Hepatocyte (in vitro differentiated cells): ENCODE results near the gene CTNNA1. TPM values are rescaled to one million over a fixed set of nuclear protein-coding genes. Genes with fewer than 3 reads are reported as not detected.

Experiments used
- DNase-seq: peaks from one replicate; pipeline ENCODE4 v3.0.0-alpha.2; 2016; ENCODE audit warnings: low spot score
- H2AFZ ChIP-seq: fragments of 200-600 bp; sonication (generic); 2 replicates; pipeline ENCODE4 v1.6.0; 2016; ENCODE audit warnings: antibody characterized with exemption, mild to moderate bottlenecking
- H3K27ac ChIP-seq: fragments of 200-600 bp; sonication (generic); 2 replicates; pipeline ENCODE4 v1.5.1; 2016; ENCODE audit warnings: mild to moderate bottlenecking
- H3K27me3 ChIP-seq: fragments of 200-600 bp; sonication (generic); 2 replicates; pipeline ENCODE4 v1.6.1; 2016
- H3K36me3 ChIP-seq: fragments of 200-600 bp; sonication (generic); replicated peaks from 2 replicates; pipeline ENCODE4 v1.5.1; 2016; ENCODE audit warnings: low read depth; ENCODE audit not compliant: insufficient read depth
- H3K4me1 ChIP-seq: fragments of 200-600 bp; sonication (generic); 2 replicates; pipeline ENCODE4 v1.5.1; 2016; ENCODE audit warnings: mild to moderate bottlenecking, moderate library complexity; ENCODE audit not compliant: insufficient read depth
- H3K4me2 ChIP-seq: fragments of 200-600 bp; sonication (generic); 2 replicates; pipeline ENCODE4 v1.6.0; 2016
- H3K4me3 ChIP-seq: fragments of 200-600 bp; sonication (generic); 2 replicates; pipeline ENCODE4 v1.5.1; 2016; ENCODE audit warnings: mild to moderate bottlenecking
- H3K79me2 ChIP-seq: fragments of 200-600 bp; sonication (generic); 2 replicates; pipeline ENCODE4 v1.6.0; 2017; ENCODE audit warnings: mild to moderate bottlenecking
- H3K9me2 ChIP-seq: fragments of 200-600 bp; sonication (generic); replicated peaks from 2 replicates; pipeline ENCODE4 v1.6.0; 2017; ENCODE audit warnings: mild to moderate bottlenecking; ENCODE audit not compliant: insufficient read depth
- H3K9me3 ChIP-seq: fragments of 200-600 bp; sonication (generic); 2 replicates; pipeline ENCODE4 v1.5.1; 2016; ENCODE audit warnings: low read depth, mild to moderate bottlenecking
- H4K20me1 ChIP-seq: fragments of 200-600 bp; sonication (generic); 2 replicates; pipeline ENCODE4 v1.6.0; 2016; ENCODE audit warnings: mild to moderate bottlenecking; ENCODE audit not compliant: insufficient read depth, poor library complexity, severe bottlenecking
- EZH2 ChIP-seq: fragments of 200-600 bp; sonication (generic); IDR thresholded peaks from 2 replicates; pipeline ENCODE4 v1.6.1; 2016; ENCODE audit warnings: antibody characterized with exemption, mild to moderate bottlenecking, borderline replicate concordance
- EZH2phosphoT487 ChIP-seq: fragments of 200-600 bp; sonication (generic); IDR thresholded peaks from one replicate; pipeline ENCODE4 v1.6.1; 2018; ENCODE audit warnings: antibody characterized with exemption, mild to moderate bottlenecking, low read depth, moderate library complexity; ENCODE audit not compliant: unreplicated experiment, severe bottlenecking
- WGBS: methylation state at CpG from one replicate; pipeline ENCODE4 v1.1.6; 2016; ENCODE audit warnings: low lambda C conversion rate; ENCODE audit errors: missing lambda C conversion rate; 5-methylcytosine and 5-hydroxymethylcytosine counted together
- polyA plus RNA-seq: library from polyadenylated mRNA; unstranded; fragments of >200 nt; fragmentation: Nextera tagmentation; extraction: Ambion mirVana; gene quantifications from 2 replicates; pipeline ENCODE4 v1.2.1, GENCODE V29; 2016
- total RNA-seq: library from RNA; depleted of rRNA; stranded (reverse); fragments of >200 nt; gene quantifications from 2 replicates; pipeline ENCODE4 v1.2.3, GENCODE V29; 2014
- TF ChIP-seq, protein P1 (sequence below): fragments of 200-600 bp; sonication (generic); IDR thresholded peaks from 2 replicates; pipeline ENCODE4 v1.5.1; 2016; ENCODE audit warnings: antibody characterized with exemption, mild to moderate bottlenecking; ENCODE audit not compliant: poor library complexity

The CTNNA1 gene
- total and polyA plus RNA-seq, 2 experiments from 2014 or later: 152 to 349 TPM

DNA sequence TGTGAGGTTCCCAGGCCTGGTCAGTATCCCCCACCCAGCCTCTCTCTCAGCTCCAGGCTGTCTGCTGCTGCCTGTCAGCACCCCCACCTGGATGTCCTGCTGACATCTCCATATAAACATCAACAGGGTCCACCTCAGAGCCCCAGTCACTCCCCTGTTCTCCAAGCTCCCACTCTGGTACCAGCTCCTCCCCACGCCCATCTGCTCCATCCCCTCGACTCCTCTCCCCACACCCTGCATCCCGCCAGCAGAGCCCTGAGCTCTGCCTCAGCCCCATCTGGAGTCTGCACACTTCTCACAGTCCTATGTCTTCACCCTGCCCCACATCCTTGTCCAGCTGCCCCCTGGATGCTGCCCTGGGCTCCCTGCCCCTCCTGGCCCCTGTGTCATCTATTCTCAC, 189.6 kb downstream of the CTNNA1 start:
- H3K4me3 ChIP-seq: no peak overlapping the region
- H3K79me2 ChIP-seq: no peaks in the 10 kb centered on the region
- H2AFZ ChIP-seq: no peak overlapping the region
- no peak for TF ChIP-seq EZH2
- no peak for TF ChIP-seq EZH2phosphoT487
- TF ChIP-seq, protein P1, sequence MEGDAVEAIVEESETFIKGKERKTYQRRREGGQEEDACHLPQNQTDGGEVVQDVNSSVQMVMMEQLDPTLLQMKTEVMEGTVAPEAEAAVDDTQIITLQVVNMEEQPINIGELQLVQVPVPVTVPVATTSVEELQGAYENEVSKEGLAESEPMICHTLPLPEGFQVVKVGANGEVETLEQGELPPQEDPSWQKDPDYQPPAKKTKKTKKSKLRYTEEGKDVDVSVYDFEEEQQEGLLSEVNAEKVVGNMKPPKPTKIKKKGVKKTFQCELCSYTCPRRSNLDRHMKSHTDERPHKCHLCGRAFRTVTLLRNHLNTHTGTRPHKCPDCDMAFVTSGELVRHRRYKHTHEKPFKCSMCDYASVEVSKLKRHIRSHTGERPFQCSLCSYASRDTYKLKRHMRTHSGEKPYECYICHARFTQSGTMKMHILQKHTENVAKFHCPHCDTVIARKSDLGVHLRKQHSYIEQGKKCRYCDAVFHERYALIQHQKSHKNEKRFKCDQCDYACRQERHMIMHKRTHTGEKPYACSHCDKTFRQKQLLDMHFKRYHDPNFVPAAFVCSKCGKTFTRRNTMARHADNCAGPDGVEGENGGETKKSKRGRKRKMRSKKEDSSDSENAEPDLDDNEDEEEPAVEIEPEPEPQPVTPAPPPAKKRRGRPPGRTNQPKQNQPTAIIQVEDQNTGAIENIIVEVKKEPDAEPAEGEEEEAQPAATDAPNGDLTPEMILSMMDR: no peak
- H3K4me2 ChIP-seq: no peak overlapping the region
- no peaks in the 10 kb centered on the region for H3K9me3 ChIP-seq
- no peaks in the 10 kb centered on the region for H3K36me3 ChIP-seq
- no peaks in the 10 kb centered on the region for H3K9me2 ChIP-seq
- DNase-seq: no peak
- no peak overlapping the region for H3K27ac ChIP-seq
- WGBS: 79% methylated on average over 3 of the region's 3 CpGs
- no peaks in the 10 kb centered on the region for H3K27me3 ChIP-seq
- H3K4me1 ChIP-seq: peaks cover 6% of the 10 kb centered on the region
- H4K20me1 ChIP-seq: no peaks in the 10 kb centered on the region

DNA sequence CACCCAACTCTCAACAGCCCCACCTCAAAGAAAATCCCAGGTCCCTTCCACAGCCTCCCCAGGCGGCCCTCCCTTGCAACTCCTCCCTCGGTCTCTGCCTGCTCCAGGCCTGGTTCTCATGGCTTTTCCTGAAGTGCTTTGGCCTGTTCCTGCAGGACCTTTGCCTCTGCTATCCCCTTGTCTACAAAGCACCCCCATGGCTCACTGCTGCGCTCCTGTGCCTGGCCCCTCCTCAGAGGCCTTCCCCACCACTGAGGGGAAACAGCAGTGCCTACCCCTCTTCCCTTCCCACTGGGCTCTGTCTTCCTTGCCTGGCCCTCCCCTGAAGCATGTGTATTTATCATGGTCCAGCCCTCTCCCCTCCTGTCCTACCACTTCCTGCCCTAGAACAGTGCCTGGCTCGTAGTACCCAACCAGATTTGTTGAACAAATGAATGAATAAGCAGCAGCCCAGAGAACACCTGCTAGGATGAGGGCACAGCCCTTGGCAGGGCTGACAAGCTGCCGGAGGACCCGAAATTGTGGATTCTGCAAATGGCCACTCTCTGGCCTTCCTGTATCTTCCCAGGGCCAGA, 190.5 kb downstream of the CTNNA1 start:
- H3K27me3 ChIP-seq: no peaks in the 10 kb centered on the region
- H3K4me3 ChIP-seq: no peak overlapping the region
- H3K9me2 ChIP-seq: no peaks in the 10 kb centered on the region
- no peak for DNase-seq
- TF ChIP-seq, protein P1: no peak
- TF ChIP-seq EZH2phosphoT487 (no peak), EZH2 (no peak)
- H3K4me2 ChIP-seq: no peak overlapping the region
- WGBS: 93% methylated on average over 6 of the region's 6 CpGs
- no peaks in the 10 kb centered on the region for H3K79me2 ChIP-seq
- no peak overlapping the region for H2AFZ ChIP-seq
- H3K36me3 ChIP-seq: no peaks in the 10 kb centered on the region
- H3K4me1 ChIP-seq: peaks cover 6% of the 10 kb centered on the region
- H3K27ac ChIP-seq: no peak overlapping the region
- no peaks in the 10 kb centered on the region for H4K20me1 ChIP-seq
- H3K9me3 ChIP-seq: no peaks in the 10 kb centered on the region

DNA sequence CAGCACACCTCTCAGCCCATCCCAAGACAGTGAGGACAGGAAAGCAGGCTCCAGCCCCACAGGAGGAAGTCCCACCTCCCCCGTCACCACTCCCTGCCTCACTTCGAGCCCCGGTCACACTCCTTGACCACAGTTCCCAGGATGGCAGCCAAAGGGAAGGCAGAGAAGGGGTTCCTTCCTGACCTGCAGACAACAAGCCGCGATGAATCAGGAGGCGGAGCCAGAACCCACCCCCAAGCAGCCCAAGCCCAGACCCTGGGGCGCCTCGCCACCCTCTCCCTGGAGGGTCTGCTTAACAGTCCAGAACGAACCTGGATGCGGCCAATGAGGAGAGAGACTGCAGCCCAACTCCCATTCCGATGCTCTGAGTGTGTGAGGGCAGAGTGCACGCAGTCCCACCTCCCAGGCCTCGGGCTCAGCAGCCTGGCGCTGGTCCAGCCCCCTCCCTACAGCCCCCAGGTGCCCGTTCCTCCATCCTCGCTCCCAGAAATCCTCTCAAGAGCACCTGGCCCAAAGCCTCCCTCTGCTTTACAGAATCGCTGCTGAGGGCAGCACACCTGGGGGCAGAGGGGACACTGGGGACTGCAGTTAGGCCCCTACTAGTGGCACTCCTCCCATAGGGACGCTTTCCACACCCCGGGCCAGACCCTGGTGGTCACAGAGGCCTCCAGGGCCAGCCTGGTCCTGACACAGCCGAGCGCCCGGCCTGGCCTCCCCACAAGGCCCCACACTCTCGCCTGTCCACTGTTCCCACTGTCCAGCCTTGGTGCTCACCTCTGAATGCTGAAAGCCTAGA, 191.5 kb downstream of the CTNNA1 start:
- no peaks in the 10 kb centered on the region for H3K9me3 ChIP-seq
- H3K79me2 ChIP-seq: no peaks in the 10 kb centered on the region
- H2AFZ ChIP-seq: no peak overlapping the region
- 92% methylated on average over 23 of the region's 23 CpGs for WGBS
- no peaks in the 10 kb centered on the region for H3K9me2 ChIP-seq
- no peaks in the 10 kb centered on the region for H3K27me3 ChIP-seq
- peaks cover 6% of the 10 kb centered on the region for H3K4me1 ChIP-seq
- no peaks in the 10 kb centered on the region for H3K36me3 ChIP-seq
- DNase-seq: no peak
- H4K20me1 ChIP-seq: no peaks in the 10 kb centered on the region
- H3K4me2 ChIP-seq: no peak overlapping the region
- H3K4me3 ChIP-seq: no peak overlapping the region
- no peak overlapping the region for H3K27ac ChIP-seq
- TF ChIP-seq EZH2: no peak
- TF ChIP-seq, protein P1: no peak
